Stomach (tissue), 9 donors: ENCODE data around the gene SH3BP2. TPM values are rescaled to one million over a fixed set of nuclear protein-coding genes. Genes with fewer than 3 reads are reported as not detected.

Source experiments
- DNase-seq, 2 donors: peaks; one replicate each; pipeline versions ENCODE4 v3.0.0 to v3.0.0-alpha.2; 2013 to 2019
- H3K27ac ChIP-seq, 5 donors: fragments of 200-600 bp in 4 of 5; sonication (generic) in 4 of 5; one replicate each; pipeline ENCODE4 v1.5.1; 2013 to 2019; ENCODE audit warnings: mild to moderate bottlenecking in 1 of 5, moderate library complexity in 1 of 5
- H3K27me3 ChIP-seq, 3 donors: fragments of 200-600 bp; sonication (generic); one replicate each; pipeline ENCODE4 v1.5.1; 2017 to 2019; ENCODE audit warnings: mixed run types in 1 of 3
- H3K36me3 ChIP-seq, 4 donors: fragments of 200-600 bp; sonication (generic); 1 replicate in 3 of 4; 2 replicates in 1 of 4; pipeline ENCODE4 v1.5.1; 2016 to 2019
- H3K4me1 ChIP-seq, 4 donors: fragments of 200-600 bp; sonication (generic); one replicate each; pipeline ENCODE4 v1.5.1; 2016 to 2019
- H3K4me3 ChIP-seq, 4 donors: fragments of 200-600 bp; sonication (generic) in 3 of 4; one replicate each; pipeline ENCODE4 v1.5.1; 2016 to 2019; ENCODE audit warnings: mild to moderate bottlenecking in 1 of 4
- H3K9me3 ChIP-seq, 4 donors: fragments of 200-600 bp; sonication (generic); one replicate each; pipeline ENCODE4 v1.5.1; 2016 to 2019
- CTCF ChIP-seq, 7 experiments: fragments of 450-650 bp in 4 of 7; fragments of 200-600 bp in 3 of 7; sonication (generic) in 3 of 7; IDR thresholded peaks; one replicate each; pipeline ENCODE4 v1.5.1; 2016 to 2019; ENCODE audit warnings: antibody characterized with exemption in 7 of 7, control low read depth in 2 of 7, mild to moderate bottlenecking in 1 of 7
- EP300 ChIP-seq: sonication (generic); formaldehyde crosslinking; IDR thresholded peaks from one replicate; pipeline ENCODE4 v1.6.1; 2017; ENCODE audit warnings: antibody characterized with exemption
- POLR2A ChIP-seq, 4 donors: fragments of 450-650 bp; IDR thresholded peaks; one replicate each; pipeline ENCODE4 v1.6.1; 2016; ENCODE audit warnings: antibody characterized with exemption in 4 of 4, control low read depth in 2 of 4, mild to moderate bottlenecking in 1 of 4, moderate library complexity in 1 of 4
- POLR2AphosphoS5 ChIP-seq, 3 donors: sonication (generic); formaldehyde crosslinking; IDR thresholded peaks; one replicate each; pipeline ENCODE4 v1.6.1; 2016; ENCODE audit warnings: antibody characterized with exemption in 3 of 3
- WGBS, 5 donors: extraction: QIAGEN DNeasy Blood & Tissue Kit in 3 of 5; methylation state at CpG; one replicate each; pipeline versions ENCODE4 v1.1.5 to v1.1.7; 2013 to 2018; 5-methylcytosine and 5-hydroxymethylcytosine counted together
- intact Hi-C: fragments of 100-400 bp; cut with DNase I; formaldehyde crosslinking; loops from one replicate; pipeline ENCODE4 v1.15.1; 2023; ENCODE audit warnings: low total_unique reads
- polyA plus RNA-seq, 3 donors: library from polyadenylated mRNA; stranded (reverse); fragments of 200-250 nt; gene quantifications; one replicate each; pipeline ENCODE4 v1.2.3, GENCODE V29; 2013
- total RNA-seq, 5 donors: library from RNA; depleted of rRNA; stranded (reverse); fragments of >200 nt; gene quantifications; one replicate each; pipeline versions ENCODE4 v1.1.0 to v1.2.3, GENCODE V29; 2014 to 2016
- donor health status: healthy with polysubstance abuse.
- donor health status: Bipolar disorder and iron deficiency.
- donor health status: healthy.

SH3BP2 gene
- total and polyA plus RNA-seq, 8 donors: 9.0 to 151 (median 32.7) TPM

GRCh38 chr4:2852481-2852921, 59.6 kb downstream of the SH3BP2 start:
- WGBS, 5 donors: 21 to 26% (median 23%) methylated on average over 7 of the region's 7 CpGs
- peaks cover 61 to 98% (median 81%) of the 10 kb centered on the region in 4 donors for H3K4me1 ChIP-seq
- TF ChIP-seq CTCF (IDR thresholded peaks at IDR 0.05): no peak
- no peak for TF ChIP-seq POLR2A (IDR thresholded peaks at IDR 0.05)
- TF ChIP-seq EP300: no peak
- TF ChIP-seq POLR2AphosphoS5 (IDR thresholded peaks at IDR 0.05): no peak
- peak in 1 of 2 donors; percentile 44 for DNase-seq
- no peak overlapping the region for H3K4me3 ChIP-seq
- intact Hi-C loops: no loop called here
- H3K27me3 ChIP-seq: no peaks in the 10 kb centered on the region
- peaks cover 9 to 20% (median 15%) of the 10 kb centered on the region in 4 donors for H3K36me3 ChIP-seq
- no peaks in the 10 kb centered on the region for H3K9me3 ChIP-seq
- peak overlapping the region; percentile 6 to 68 (median 46) for H3K27ac ChIP-seq

- 93 to 99% (median 97%) methylated on average over 5 of the region's 5 CpGs for WGBS, 5 donors
- Histone ChIP-seq H3K4me1 (peaks cover 61 to 100% (median 84%) of the 10 kb centered on the region in 4 donors), H3K27ac (no peak overlapping the region), H3K4me3 (no peak overlapping the region), H3K27me3 (no peaks in the 10 kb centered on the region), H3K36me3 (peaks cover 9 to 20% (median 15%) of the 10 kb centered on the region in 4 donors), H3K9me3 (no peaks in the 10 kb centered on the region)
- TF ChIP-seq POLR2AphosphoS5 (IDR thresholded peaks at IDR 0.05) (no peak), EP300 (no peak), POLR2A (IDR thresholded peaks at IDR 0.05) (no peak), CTCF (IDR thresholded peaks at IDR 0.05) (no peak)
- no peak for DNase-seq
- intact Hi-C loops: no loop called here
Measured at GRCh38 chr4:2855584-2855983, 62.7 kb downstream of the SH3BP2 start.

GRCh38 chr4:2856266-2856665, 63.4 kb downstream of the SH3BP2 start:
- intact Hi-C loops: no loop called here
- 93 to 99% (median 96%) methylated on average over 3 of the region's 3 CpGs for WGBS, 5 donors
- TF ChIP-seq EP300 (no peak), POLR2A (IDR thresholded peaks at IDR 0.05) (no peak), CTCF (IDR thresholded peaks at IDR 0.05) (no peak), POLR2AphosphoS5 (IDR thresholded peaks at IDR 0.05) (no peak)
- Histone ChIP-seq H3K27me3 (no peaks in the 10 kb centered on the region), H3K27ac (no peak overlapping the region), H3K9me3 (no peaks in the 10 kb centered on the region), H3K36me3 (peaks cover 9 to 20% (median 15%) of the 10 kb centered on the region in 4 donors), H3K4me3 (no peak overlapping the region), H3K4me1 (peaks cover 62 to 100% (median 84%) of the 10 kb centered on the region in 4 donors)
- no peak for DNase-seq

GRCh38 chr4:2857349-2857927, 64.6 kb downstream of the SH3BP2 start:
- TF ChIP-seq EP300 (no peak), CTCF (IDR thresholded peaks at IDR 0.05) (no peak), POLR2AphosphoS5 (IDR thresholded peaks at IDR 0.05) (no peak)
- no peak overlapping the region for H3K4me3 ChIP-seq
- H3K27me3 ChIP-seq: no peaks in the 10 kb centered on the region
- H3K9me3 ChIP-seq: no peaks in the 10 kb centered on the region
- WGBS, 5 donors: 85 to 92% (median 90%) methylated on average over 5 of the region's 5 CpGs
- DNase-seq: no peak
- H3K4me1 ChIP-seq: peaks cover 66 to 100% (median 86%) of the 10 kb centered on the region in 4 donors
- H3K36me3 ChIP-seq: peaks cover 9 to 20% (median 15%) of the 10 kb centered on the region in 4 donors
- intact Hi-C loops: no loop called here
- H3K27ac ChIP-seq: no peak overlapping the region
